ENCODE measurements around the gene LCAT.
"Not testable (repeated sequence)": the region's sequence is repeated elsewhere in the genome, so short reads cannot be mapped to it uniquely, and the experiment has no call there.

Gene LCAT, protein sequence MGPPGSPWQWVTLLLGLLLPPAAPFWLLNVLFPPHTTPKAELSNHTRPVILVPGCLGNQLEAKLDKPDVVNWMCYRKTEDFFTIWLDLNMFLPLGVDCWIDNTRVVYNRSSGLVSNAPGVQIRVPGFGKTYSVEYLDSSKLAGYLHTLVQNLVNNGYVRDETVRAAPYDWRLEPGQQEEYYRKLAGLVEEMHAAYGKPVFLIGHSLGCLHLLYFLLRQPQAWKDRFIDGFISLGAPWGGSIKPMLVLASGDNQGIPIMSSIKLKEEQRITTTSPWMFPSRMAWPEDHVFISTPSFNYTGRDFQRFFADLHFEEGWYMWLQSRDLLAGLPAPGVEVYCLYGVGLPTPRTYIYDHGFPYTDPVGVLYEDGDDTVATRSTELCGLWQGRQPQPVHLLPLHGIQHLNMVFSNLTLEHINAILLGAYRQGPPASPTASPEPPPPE

DNA sequence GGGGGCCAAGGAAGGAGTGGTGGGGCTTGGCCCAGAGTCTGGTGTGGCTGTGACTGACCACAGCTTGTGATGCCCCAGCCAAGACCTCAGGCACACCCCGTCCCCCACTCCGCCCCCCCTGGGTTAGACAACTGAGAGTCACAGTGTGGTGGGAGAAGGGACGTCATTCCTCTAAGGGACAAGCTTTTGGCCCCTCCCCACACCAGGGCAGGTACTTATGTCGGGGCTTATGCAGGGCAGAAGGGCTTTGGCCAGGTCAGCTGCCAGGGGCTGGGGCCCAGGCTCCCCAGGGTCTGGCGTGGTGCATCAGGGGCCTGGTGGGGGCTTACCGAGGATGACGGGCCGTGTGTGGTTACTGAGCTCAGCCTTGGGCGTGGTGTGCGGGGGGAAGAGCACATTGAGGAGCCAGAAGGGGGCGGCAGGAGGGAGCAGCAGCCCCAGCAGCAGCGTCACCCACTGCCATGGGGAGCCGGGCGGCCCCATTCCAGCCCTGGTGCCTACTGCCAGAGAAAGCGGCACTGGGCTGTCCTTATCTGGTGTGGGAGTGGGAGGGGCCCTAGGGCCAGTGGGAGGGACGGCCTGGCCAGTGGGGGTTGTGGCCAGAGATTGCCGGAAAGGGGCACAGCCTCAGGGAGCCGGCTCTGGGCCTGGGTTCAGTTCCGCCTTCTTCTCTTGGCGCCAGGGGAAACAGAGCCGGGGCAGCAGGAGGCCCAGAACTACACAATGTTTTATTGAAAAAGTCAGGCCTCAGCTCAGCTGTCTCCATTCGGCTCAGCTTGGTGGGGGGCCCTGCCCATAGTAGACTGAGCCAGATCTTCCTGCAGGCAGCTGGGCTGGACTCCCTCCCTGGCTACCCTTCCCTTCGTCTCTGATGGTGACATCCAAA is at the start of gene LCAT:
LCAT (minus strand) TSS at position 502 of the 886 bp plus-strand sequence; CDS start at position 483, 19 bp downstream.
- no peak for DNase-seq

DNA sequence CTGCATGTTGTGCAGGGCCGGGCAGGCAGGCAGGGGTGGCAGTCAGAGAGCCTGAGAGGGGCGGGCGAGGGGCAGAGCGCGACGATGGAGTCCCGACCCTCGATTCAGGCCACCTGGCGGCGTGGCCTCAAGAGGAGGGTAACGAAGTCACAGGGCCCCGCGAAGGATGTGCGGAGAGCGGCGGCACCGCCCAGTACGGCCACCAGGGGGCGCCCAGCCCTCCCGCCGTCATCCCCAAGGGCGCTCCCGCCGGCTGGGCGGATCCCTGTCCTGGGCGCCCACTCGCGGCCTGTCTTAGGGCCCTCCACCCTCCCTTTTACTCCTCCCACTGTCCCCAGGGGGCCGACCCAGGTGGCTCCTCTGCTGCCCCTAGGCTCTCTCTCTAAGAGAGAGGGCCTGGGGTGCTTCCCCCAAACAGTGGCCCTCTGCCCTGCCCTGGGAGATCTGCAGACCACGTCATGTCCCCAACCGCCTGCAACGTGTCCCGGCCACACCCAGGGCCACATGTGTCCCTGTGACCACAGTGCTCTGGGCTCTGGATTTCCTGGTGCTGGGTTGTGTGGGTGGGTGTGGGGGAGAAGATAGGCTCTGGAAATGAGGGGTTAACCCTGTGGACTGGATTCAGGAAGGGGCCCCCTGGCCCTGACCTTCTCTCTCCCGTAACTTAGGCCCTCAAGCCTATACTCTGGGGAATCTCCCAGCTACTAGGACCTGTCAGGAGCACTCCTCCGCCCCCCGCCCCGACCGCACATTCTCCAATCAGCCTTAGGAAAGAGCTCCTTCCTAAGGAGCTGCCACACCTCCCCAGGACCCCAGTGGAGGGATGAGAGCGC is 49.5 kb upstream of the LCAT start:
- peak; percentile 92 for DNase-seq

DNA sequence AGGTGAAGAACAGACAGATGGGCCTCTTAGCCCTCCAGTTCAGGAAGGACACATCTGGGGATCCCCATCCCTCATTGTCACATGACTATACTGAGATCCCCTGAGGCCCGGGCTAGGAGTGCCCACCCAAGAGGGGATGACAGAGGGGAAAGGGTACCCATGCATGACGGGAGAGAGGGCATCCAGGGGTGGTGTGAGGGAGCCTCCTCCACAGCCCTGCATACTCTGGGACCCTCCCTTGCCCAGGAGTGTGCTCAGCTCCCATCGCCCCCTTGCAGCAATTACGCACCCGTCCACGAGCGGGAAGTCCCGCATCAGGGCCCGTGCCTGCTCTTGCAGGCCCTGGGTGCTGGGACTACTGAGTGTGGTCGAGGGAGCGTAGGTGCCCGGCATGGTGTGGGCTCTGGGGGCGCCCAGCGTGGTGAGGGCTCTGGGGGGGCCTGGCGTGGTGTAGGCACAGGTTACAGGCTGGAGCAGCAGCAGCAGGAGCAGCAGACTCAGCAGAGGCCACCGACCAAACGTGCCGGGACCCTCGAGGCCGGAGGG is 48.8 kb upstream of the LCAT start:
- no peak for DNase-seq

DNA sequence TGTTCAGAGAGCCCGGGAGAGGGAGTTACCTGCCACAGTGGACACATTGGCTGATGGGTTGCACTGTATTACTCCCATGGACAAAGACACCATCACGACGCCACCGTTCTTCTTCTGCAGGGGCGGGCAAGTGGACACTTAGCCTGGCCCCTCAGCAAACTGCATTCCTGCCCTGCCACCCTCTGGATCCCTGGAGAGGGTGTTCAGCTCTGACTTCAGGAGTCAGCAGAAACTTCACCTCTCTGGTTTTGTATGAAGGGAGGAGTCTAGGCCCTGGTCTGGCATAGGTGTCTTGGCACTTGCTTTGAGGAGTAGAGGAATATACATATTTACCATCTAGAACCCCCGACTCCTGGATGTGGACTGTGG is 46.1 kb upstream of the LCAT start:
- DNase-seq = no peak

DNA sequence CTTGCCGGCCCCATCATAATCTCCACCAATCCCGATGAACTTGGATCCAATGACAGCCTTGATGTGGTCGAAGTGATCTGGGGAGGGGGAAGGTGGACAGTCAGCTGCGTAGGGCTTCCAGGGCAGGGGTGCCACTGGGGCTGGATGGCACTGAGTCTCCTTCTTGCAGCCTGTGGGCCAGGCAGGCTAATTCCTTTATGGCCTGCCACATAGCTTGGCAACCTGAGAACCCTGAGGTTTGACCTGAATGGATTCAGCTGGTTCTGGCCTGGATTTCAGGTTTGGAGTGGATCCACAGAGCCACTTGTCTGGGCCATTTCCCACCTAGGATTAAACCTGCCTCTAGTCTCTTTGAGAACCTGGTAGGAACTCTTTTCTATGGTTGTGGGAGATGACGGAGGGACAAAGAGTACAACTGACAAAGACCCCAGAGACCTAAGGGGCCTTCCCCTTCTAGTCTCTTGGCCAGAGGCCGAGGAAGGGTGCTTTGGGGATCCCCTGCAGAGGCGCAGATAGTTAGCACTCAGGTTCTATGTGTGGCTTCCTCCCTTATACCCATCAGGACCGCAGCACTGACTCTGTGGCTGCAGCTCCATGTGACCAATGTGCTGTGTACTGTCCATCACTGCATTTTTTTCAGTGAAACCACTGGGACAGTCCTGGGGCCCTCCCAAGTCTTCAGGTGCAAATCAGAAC is 45.5 kb upstream of the LCAT start:
- DNase-seq = no peak

DNA sequence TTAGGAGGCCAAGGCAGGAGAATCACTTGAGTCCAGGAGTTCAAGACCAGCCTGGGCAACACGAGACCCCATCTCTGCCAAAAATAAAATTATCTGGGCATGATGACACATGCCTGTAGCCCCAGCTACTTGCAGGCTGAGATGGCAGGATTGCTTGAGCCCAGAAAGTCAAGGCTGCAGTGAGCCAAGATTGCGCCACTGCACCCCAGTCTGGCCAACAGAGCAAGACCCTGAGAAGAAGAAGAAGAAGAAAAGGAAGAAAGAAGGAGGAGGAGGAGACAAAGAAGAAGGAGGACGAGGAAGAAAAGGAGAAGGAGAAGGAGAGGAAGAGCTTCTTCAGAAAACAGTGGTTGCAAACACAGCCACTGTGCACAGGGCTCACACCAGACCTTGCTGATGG is 44.8 kb upstream of the LCAT start:
- DNase-seq = no peak

DNA sequence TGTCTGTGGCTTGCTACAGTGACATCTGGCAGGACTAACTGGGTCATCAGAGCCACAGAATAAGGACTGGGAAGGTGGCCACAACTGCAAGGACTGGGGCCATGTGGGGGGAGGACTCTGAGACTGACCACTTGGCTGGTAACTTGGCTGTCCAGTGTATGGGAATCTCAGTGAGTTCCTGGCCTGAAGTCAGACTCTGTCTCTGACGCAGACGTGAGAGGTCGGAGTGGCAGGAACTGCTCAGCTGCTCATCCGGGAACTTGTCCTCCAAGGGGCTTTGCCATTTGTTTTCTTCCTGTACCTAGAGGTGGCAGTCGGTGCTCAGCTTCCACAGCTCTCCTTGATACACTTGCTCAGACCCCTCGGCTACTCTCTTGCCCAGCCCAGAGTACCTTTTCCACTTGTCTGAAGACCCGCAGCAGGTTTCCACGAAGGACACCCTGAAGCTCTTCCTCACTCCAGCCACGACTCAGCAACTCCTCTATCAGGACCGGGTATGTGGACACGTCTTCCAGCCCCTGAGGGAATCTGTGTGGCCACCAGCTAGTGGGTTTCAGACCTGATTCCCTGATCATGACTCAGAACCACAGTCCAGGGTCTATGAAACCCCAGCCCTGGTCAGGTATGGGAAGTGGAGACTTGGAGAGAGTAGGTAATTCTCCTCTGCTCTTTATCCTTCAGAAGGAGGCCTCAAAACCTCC is 43.7 kb upstream of the LCAT start:
- no peak for DNase-seq

DNA sequence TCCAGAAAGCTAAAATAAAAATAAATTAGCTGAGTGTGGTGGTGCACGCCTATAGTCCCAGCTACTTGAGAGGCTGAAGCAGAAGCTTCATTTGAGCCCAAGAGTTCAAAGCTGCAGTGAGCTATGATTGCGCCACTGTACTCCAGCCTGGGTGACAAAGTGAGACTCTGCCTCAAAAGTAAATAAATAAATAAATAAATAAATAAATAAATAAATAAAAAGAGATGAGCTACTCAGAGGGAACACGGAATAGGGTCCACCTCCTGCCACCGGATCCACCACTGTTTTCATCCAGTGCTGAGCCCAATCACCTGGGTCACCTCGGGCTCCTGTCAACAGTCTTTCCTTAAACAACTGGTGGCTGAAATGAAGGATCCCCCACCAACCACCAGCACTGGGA is 43.0 kb upstream of the LCAT start:
- DNase-seq = no peak

DNA sequence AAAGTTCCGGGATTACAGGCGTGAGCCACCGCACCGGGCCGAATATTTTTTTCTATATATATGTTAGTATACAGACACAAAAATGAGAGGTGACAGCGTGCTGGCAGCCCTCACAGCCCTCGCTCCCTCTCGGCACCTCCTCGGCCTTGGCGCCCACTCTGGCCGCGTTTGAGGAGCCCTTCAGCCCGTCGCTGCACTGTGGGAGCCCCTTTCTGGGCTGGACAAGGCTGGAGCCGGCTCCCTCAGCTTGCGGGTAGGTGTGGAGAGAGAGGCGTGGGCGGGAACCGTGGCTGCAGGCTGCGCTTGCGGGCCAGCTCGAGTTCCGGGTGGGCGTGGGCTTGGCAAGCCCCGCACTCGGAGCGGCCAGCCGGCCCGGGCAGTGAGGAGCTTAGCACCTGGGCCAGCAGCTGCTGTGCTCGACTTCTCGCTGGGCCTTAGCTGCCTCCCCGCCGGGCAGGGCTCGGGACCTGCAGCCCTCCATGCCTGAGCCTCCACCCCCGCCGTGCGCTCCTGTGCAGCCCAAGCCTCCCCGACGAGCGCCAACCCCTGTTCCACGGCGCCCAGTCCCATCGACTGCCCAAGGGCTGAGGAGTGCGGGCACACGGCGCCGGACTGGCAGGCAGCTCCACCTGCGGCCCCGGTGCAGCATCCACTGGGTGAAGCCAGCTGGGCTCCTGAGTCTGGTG is 38.2 kb upstream of the LCAT start:
- DNase-seq = no peak

DNA sequence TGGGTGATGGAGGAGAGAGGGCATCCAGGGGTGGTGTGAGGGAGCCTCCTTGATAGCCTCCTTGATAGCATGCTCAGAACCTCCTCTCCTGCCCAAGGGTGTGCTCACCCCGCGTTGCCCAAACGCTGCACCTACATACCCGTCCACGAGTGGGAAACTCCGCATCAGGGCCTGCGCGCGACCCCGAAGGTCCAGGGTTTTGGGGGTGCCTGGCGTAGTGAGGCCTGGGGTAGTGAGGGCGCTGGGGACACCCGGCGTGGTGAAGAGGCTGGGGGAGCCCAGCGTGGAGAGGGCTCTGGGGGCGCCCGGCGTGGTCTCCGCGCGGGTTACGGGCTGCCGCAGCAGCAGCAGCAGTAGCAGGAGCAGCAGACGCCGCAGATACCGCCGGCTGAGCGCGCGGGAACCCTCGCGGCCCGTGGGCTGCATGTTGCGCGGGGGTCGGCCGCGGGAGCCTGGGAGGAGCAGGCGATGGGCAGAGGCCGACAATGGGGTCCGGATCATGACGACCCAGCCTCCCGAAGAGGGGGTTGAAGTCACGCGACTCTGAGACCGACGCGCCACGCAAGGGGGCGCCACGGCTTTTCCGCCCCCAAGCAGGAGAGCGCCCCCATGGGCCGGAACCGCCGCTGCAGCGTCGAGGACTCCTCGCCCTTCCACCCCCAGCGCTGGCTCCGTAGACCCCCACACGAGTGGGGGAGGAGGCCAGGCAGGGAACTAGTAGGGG is 36.2 kb upstream of the LCAT start, which contains the start of gene DPEP3:
DPEP3 (minus strand) TSS at position 545 of the 724 bp plus-strand sequence; CDS start at position 426, 119 bp downstream.
- DNase-seq = no peak

DNA sequence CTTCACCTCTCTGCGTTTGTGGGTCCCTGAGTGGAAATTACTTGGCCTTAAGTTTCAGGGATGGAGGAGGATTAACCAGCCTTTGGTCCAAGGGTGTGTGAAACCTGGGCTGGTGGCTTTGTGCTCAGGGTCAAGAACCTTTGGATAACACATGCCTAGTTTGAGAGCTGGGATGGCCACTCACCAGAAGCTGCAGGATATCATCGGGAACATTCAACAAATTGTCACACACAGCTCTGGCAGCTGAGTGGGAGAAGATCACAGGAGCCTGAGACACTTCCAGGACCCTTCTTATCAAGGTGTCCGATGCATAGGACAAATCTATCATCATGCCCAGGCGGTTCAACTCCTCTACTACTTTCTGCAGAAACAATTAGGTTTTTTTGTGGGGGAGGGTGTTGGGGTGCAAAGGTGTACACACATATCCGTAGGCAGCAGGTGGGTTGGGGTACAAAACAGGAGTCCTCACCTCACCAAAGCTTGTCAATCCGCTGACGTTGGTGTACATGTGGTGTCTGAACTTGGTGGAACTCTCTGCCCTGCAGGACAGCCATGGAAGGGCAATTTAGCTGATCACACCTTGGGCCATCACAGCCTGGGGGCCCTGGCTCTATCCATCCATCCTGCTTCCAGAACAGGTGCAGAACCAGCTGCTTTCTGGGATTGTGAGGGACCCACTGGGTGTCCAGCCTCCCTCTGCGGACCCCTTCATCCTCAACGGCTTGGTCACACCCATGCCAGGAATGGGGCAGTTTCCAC is 33.7 kb upstream of the LCAT start:
- DNase-seq = no peak

DNA sequence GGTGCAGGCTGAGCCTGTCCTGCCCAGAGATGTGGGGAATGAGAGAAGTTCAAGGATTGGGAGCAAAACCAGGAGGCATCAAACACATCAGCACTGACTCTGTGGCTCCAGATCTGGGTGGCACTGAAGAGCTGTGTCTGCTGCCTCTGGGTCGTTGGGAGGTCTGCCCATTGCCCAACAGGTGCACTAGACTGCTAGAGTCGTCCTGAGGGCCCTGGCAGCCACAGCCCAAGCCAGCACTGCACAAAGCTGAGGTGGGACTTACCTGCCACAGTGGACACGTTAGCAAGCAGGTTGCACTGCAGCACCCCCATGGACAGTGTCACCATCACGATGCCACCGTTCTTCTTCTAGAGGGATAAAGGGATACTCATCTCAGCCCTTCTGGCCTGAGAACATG is 33.1 kb upstream of the LCAT start:
- no peak for DNase-seq

DNA sequence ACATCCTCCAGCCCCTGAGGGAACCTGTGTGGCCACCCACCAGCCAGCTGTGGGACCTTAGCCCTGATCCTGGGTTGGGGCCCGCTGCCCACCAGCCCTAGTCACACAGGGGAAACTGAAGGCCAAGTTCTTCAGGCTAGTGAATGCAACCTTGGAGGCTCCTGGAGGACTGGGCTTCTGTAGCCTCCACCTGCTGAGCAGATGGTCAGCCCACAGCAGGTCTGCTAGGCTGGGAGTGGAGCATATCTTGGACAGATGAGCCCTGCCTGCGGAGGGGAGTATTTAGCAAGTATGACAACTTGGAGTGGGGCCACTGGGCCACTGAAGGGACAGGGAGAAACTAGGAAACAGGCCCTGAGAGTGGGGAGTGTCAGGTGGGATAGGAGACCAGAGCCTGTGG is 32.3 kb upstream of the LCAT start:
- no peak for DNase-seq

DNA sequence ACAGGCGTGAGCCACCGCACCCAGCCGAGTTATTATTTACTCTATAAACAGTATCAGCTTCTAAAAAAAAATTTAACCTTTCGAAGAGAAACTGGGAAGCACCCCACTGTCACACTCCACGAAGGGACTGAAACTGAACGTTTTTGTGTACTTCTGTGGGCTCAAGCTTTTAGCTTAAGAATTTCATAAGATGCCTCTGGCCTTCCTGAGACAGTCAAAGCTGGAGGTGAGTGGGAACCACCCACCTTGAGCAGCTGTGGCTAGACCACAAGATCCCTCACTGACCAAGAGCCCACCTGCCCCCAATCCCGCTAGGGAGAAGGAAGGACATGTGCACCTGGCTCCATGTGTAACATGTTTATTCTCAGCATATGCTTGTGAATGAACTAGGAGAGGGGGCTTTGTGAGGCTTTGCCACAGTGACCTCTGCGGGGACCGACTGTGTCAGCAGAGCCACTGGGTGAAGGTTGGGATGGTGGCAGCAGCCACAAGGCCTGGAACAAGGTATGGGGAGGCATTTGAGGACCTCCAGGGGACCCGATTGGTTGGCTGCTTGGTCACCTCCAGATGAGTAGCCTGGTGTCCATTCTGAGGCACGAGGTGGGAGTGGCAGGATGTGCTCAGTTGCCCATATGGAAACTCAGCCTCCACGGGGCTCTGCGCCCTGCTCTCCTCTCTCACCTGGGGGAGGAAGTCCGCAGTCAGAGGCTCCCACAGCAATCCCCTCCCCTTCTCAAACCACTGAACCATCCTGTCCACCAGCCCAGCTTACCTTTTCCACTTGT is 31.6 kb upstream of the LCAT start:
- no peak for DNase-seq

DNA sequence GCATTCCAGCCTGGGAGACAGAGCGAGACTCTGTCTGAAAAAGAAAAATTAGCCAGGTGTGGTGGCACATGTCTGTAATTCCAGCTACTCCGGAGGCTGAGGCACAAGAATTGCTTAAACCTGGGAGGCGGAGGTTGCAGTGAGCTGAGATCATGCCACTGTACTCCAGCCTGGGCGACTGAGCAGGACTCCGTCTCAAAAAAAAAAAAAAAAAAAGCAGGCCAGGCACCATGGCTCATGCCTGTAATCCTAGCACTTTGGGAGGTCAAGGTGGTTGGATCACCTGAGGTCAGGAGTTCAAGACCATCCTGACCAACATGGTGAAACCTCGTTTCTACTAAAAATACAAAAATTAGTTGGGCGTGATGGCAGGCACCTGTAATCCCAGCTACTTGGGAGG is 28.4 kb upstream of the LCAT start:
- not testable (repeated sequence) for DNase-seq

DNA sequence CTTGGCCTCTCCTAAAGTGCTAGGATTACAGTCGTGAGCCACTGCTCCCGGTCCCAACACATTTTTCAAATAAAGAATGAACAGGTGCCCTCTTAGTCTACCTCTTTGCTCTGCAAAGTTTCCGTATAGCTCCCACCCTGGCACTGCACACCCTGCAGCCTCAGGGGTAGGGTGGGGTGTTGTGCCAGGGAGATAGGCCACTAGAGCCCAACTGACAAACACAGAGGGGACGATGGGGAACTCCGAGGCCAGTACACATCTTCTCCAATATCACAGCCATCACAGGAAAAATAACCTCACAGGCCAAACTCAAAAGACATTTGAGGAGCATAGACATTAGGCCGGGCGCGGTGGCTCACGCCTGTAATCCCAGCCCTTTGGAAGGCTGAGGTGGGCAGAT is 27.2 kb upstream of the LCAT start:
- peak; percentile 58 for DNase-seq

DNA sequence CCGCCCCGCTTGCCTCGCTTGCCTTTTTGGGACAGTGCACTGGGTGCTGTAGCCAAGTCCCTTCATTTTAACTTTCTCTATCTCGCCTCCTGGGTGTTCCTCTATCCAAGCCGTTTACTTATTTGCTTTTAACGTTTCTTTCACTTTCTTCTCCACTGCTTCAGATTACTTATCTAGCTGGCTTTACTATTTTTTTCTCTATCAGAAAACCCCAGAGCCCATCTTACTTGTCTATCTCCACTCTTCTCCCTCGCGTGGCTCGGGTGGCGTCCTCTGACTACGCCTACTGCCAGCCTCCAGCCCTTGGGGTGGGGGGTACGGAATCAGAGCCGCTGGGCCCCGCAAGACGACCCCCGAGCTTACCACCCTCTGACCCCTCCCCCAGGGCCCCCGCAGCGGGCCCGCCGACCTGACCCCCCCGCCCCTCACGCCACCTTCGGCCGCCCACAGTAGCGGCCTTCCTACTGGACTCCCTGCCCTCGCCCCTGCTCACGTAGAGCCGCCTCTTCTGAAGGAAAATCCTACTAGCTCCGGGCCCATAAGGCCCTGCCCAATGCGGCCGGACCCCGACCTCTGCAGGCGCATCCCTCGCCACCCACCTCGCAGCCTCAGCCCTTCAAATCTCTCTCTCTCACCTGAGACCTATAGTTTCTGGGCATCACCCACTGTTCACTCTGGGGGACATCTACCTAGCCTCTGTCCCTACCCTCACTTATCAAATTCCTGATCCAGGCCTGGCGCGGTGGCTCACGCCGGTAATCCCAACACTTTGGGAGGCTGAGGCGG is 25.5 kb upstream of the LCAT start:
- DNase-seq = peak; percentile 82

Data from hematopoietic multipotent progenitor cell treated with erythropoietin and hydrocortisone succinate and interleukin-3 and kit ligand, for 8 days (in vitro differentiated cells).